ENCODE data around the gene RASAL2.

Gene RASAL2

GRCh38 chr1:178330848-178331497, 237.1 kb downstream of the RASAL2 start:
- peaks cover 7% of the 10 kb centered on the region for H3K4me1 ChIP-seq (ENCODE audit: low read length)
- no peaks in the 10 kb centered on the region for H3K36me3 ChIP-seq (replicated peaks; ENCODE audit: low read depth, low read length)
- H2AFZ ChIP-seq (ENCODE audit: low read depth, low read length), result no peak overlapping the region
- no peak overlapping the region for H3K9ac ChIP-seq (ENCODE audit: low read length)
- no peaks in the 10 kb centered on the region for H3K79me2 ChIP-seq (ENCODE audit: low read length)
- no peak overlapping the region for H3K4me3 ChIP-seq (ENCODE audit: low read length)
- TF ChIP-seq EZH2phosphoT487 (IDR thresholded peaks at IDR 0.05; ENCODE audit: low read depth), result no peak
- TF ChIP-seq, protein P1, sequence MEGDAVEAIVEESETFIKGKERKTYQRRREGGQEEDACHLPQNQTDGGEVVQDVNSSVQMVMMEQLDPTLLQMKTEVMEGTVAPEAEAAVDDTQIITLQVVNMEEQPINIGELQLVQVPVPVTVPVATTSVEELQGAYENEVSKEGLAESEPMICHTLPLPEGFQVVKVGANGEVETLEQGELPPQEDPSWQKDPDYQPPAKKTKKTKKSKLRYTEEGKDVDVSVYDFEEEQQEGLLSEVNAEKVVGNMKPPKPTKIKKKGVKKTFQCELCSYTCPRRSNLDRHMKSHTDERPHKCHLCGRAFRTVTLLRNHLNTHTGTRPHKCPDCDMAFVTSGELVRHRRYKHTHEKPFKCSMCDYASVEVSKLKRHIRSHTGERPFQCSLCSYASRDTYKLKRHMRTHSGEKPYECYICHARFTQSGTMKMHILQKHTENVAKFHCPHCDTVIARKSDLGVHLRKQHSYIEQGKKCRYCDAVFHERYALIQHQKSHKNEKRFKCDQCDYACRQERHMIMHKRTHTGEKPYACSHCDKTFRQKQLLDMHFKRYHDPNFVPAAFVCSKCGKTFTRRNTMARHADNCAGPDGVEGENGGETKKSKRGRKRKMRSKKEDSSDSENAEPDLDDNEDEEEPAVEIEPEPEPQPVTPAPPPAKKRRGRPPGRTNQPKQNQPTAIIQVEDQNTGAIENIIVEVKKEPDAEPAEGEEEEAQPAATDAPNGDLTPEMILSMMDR (IDR thresholded peaks at IDR 0.05; ENCODE audit: low read depth, low read length), result no peak
- no peak overlapping the region for H3K27ac ChIP-seq (ENCODE audit: low read length)
- H4K20me1 ChIP-seq (ENCODE audit: insufficient read depth, low read length), result no peaks in the 10 kb centered on the region
- H3K4me2 ChIP-seq (ENCODE audit: low read length), result no peak overlapping the region
- H3K27me3 ChIP-seq (ENCODE audit: low read depth, low read length), result no peaks in the 10 kb centered on the region
- H3K9me3 ChIP-seq (ENCODE audit: insufficient read depth, low read length), result no peaks in the 10 kb centered on the region

DNA sequence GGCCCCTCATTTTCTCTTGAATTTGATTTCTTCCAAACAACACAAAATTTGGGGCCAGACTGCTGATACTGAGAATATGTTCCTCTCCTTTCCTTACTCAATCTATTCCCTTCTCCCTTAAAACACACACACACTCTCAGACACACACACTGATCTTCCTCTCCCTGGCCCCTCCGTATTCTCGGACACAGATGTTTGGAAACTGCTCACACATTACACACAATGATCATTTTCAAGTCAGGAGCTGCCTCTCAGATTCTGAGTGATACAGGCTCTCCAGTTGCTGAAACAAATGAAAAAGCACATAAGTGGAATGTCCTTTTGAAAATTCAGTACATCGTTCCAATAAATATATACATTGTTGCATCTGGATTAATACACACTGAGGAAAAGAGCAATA, 241.5 kb downstream of the RASAL2 start:
- Histone ChIP-seq H3K27me3 (ENCODE audit: low read depth, low read length) (no peaks in the 10 kb centered on the region), H3K4me3 (ENCODE audit: low read length) (no peak overlapping the region), H2AFZ (ENCODE audit: low read depth, low read length) (no peak overlapping the region), H3K4me2 (ENCODE audit: low read length) (no peak overlapping the region), H3K36me3 (replicated peaks; ENCODE audit: low read depth, low read length) (no peaks in the 10 kb centered on the region), H4K20me1 (ENCODE audit: insufficient read depth, low read length) (no peaks in the 10 kb centered on the region), H3K79me2 (ENCODE audit: low read length) (no peaks in the 10 kb centered on the region), H3K4me1 (ENCODE audit: low read length) (peaks cover 16% of the 10 kb centered on the region), H3K9me3 (ENCODE audit: insufficient read depth, low read length) (no peaks in the 10 kb centered on the region), H3K9ac (ENCODE audit: low read length) (no peak overlapping the region), H3K27ac (ENCODE audit: low read length) (no peak overlapping the region)
- TF ChIP-seq EZH2phosphoT487 (IDR thresholded peaks at IDR 0.05; ENCODE audit: low read depth), result no peak
- TF ChIP-seq, protein P1 (IDR thresholded peaks at IDR 0.05; ENCODE audit: low read depth, low read length), result no peak

GRCh38 chr1:178337091-178337706, 243.3 kb downstream of the RASAL2 start:
- Histone ChIP-seq H3K4me2 (ENCODE audit: low read length) (no peak overlapping the region), H3K27me3 (ENCODE audit: low read depth, low read length) (no peaks in the 10 kb centered on the region), H3K9me3 (ENCODE audit: insufficient read depth, low read length) (no peaks in the 10 kb centered on the region), H3K36me3 (replicated peaks; ENCODE audit: low read depth, low read length) (no peaks in the 10 kb centered on the region), H4K20me1 (ENCODE audit: insufficient read depth, low read length) (no peaks in the 10 kb centered on the region), H3K79me2 (ENCODE audit: low read length) (no peaks in the 10 kb centered on the region), H3K4me3 (ENCODE audit: low read length) (no peak overlapping the region), H3K9ac (ENCODE audit: low read length) (no peak overlapping the region), H2AFZ (ENCODE audit: low read depth, low read length) (no peak overlapping the region; the same call in 1 of the 2 replicates), H3K27ac (ENCODE audit: low read length) (no peak overlapping the region), H3K4me1 (ENCODE audit: low read length) (peaks cover 32% of the 10 kb centered on the region)
- TF ChIP-seq EZH2phosphoT487 (IDR thresholded peaks at IDR 0.05; ENCODE audit: low read depth), result no peak
- TF ChIP-seq, protein P1 (IDR thresholded peaks at IDR 0.05; ENCODE audit: low read depth, low read length), result no peak

- TF ChIP-seq EZH2phosphoT487 (IDR thresholded peaks at IDR 0.05; ENCODE audit: low read depth), result no peak
- TF ChIP-seq, protein P1 (IDR thresholded peaks at IDR 0.05; ENCODE audit: low read depth, low read length), result no peak
- Histone ChIP-seq H3K27me3 (ENCODE audit: low read depth, low read length) (no peaks in the 10 kb centered on the region), H3K27ac (ENCODE audit: low read length) (no peak overlapping the region), H3K9me3 (ENCODE audit: insufficient read depth, low read length) (no peaks in the 10 kb centered on the region), H3K36me3 (replicated peaks; ENCODE audit: low read depth, low read length) (no peaks in the 10 kb centered on the region), H3K4me1 (ENCODE audit: low read length) (peaks cover 37% of the 10 kb centered on the region), H2AFZ (ENCODE audit: low read depth, low read length) (no peak overlapping the region), H3K4me3 (ENCODE audit: low read length) (no peak overlapping the region), H3K9ac (ENCODE audit: low read length) (no peak overlapping the region), H3K79me2 (ENCODE audit: low read length) (no peaks in the 10 kb centered on the region), H3K4me2 (ENCODE audit: low read length) (no peak overlapping the region; the same call in 1 of the 2 replicates), H4K20me1 (ENCODE audit: insufficient read depth, low read length) (no peaks in the 10 kb centered on the region)
Observed at GRCh38 chr1:178339834-178340233, 245.9 kb downstream of the RASAL2 start.
